IMR-90 (cell line): ENCODE data around the gene UBASH3A. TPM values are rescaled to one million over a fixed set of nuclear protein-coding genes. Genes with fewer than 3 reads are reported as not detected.

ENCODE experiments used
- ATAC-seq: fragments of 200-7000 bp; cut with Tn5 transposase; 2 replicates; pipeline ENCODE4 v1.9.1; 2020; ENCODE audit warnings: low read depth, mild to moderate bottlenecking, moderate library complexity
- BruUV-seq: library from RNA; stranded (reverse); fragments of 400-500 nt; replicated peaks from 2 replicates; lab custom pipeline; 2021; lab: Mats Ljungman, UMichigan
- CTCF ChIA-PET: fragments of 300-600 bp; formaldehyde crosslinking; extraction: SDS; loops from one replicate; lab custom pipeline; 2021; ENCODE audit warnings: antibody characterized with exemption; lab: Yijun Ruan, JAX
- POLR2A ChIA-PET: fragments of 300-600 bp; sonication (Branson Sonifier 250); formaldehyde crosslinking; loops from one replicate; lab custom pipeline; 2022; ENCODE audit warnings: antibody characterized with exemption; ENCODE audit not compliant: unreplicated experiment; lab: Charles Lee
- DNase-seq: peaks from one replicate; pipeline ENCODE4 v3.0.0; 2013
- H2AFZ ChIP-seq: replicated peaks from 2 replicates; pipeline ENCODE3; 2013; ENCODE audit warnings: low read length, mild to moderate bottlenecking; ENCODE audit not compliant: poor library complexity
- H2AK5ac ChIP-seq: 2 replicates; pipeline ENCODE4 v1.6.1; 2013; ENCODE audit warnings: low read depth, low read length, inconsistent platforms
- H2AK9ac ChIP-seq: replicated peaks from 2 replicates; pipeline ENCODE3; 2013; ENCODE audit warnings: mild to moderate bottlenecking, low read depth, low read length, moderate library complexity; ENCODE audit not compliant: poor library complexity
- H2BK120ac ChIP-seq: 2 replicates; pipeline ENCODE4 v1.6.1; 2013; ENCODE audit warnings: low read depth, low read length, inconsistent platforms
- H2BK15ac ChIP-seq: 3 replicates; pipeline ENCODE4 v1.6.1; 2013; ENCODE audit warnings: low read depth, low read length, inconsistent platforms
- H2BK20ac ChIP-seq: 2 replicates; pipeline ENCODE4 v1.6.1; 2013; ENCODE audit warnings: low read depth, mild to moderate bottlenecking, inconsistent platforms, low read length, moderate library complexity
- H2BK5ac ChIP-seq: 2 replicates; pipeline ENCODE4 v1.6.1; 2013; ENCODE audit warnings: mild to moderate bottlenecking, low read depth, low read length, inconsistent platforms; ENCODE audit not compliant: poor library complexity, severe bottlenecking
- H3K14ac ChIP-seq: replicated peaks from 2 replicates; pipeline ENCODE4 v1.6.1; 2013; ENCODE audit warnings: low read depth, low read length, inconsistent platforms
- H3K18ac ChIP-seq: 2 replicates; pipeline ENCODE4 v1.6.1; 2013; ENCODE audit warnings: low read depth, low read length, control low read depth
- H3K23ac ChIP-seq: 2 replicates; pipeline ENCODE4 v1.6.1; 2013; ENCODE audit warnings: low read depth, low read length, inconsistent platforms
- H3K27ac ChIP-seq: 2 replicates; pipeline ENCODE4 v1.5.1; 2013; ENCODE audit warnings: mild to moderate bottlenecking, control low read depth, low read length; ENCODE audit not compliant: insufficient read depth
- H3K27me3 ChIP-seq: 2 replicates; pipeline ENCODE4 v1.6.1; 2013; ENCODE audit warnings: low read length; ENCODE audit not compliant: control insufficient read depth, insufficient read depth
- H3K36me3 ChIP-seq: 2 replicates; pipeline ENCODE4 v1.6.1; 2013; ENCODE audit warnings: low read length, mixed read lengths; ENCODE audit not compliant: control insufficient read depth, insufficient read depth
- H3K4ac ChIP-seq: 2 replicates; pipeline ENCODE4 v1.6.1; 2013; ENCODE audit warnings: low read depth, low read length, inconsistent platforms
- H3K4me1 ChIP-seq: 2 replicates; pipeline ENCODE4 v1.6.1; 2013; ENCODE audit warnings: low read length, mixed read lengths; ENCODE audit not compliant: control insufficient read depth, insufficient read depth
- H3K4me2 ChIP-seq: 2 replicates; pipeline ENCODE4 v1.6.1; 2013; ENCODE audit warnings: low read depth, mild to moderate bottlenecking, control low read depth, low read length, moderate library complexity
- H3K4me3 ChIP-seq: 2 replicates; pipeline ENCODE4 v1.5.1; 2013; ENCODE audit warnings: low read depth, mild to moderate bottlenecking, control low read depth, low read length, moderate library complexity; ENCODE audit not compliant: insufficient read depth
- H3K56ac ChIP-seq: 2 replicates; pipeline ENCODE4 v1.6.1; 2013; ENCODE audit warnings: low read length, inconsistent platforms; ENCODE audit not compliant: insufficient read depth; ENCODE audit errors: extremely low read depth
- H3K79me1 ChIP-seq, 2 experiments: 2 replicates each; pipeline ENCODE4 v1.6.1; 2013; ENCODE audit warnings: low read length in 2 of 2, inconsistent platforms in 1 of 2, low read depth in 1 of 2
- H3K9ac ChIP-seq: 2 replicates; pipeline ENCODE4 v1.6.1; 2013; ENCODE audit warnings: low read depth, low read length, control low read depth
- H3K9me1 ChIP-seq: 2 replicates; pipeline ENCODE4 v1.6.1; 2013; ENCODE audit warnings: low read length, inconsistent platforms; ENCODE audit not compliant: insufficient read depth
- H3K9me3 ChIP-seq: 2 replicates; pipeline ENCODE4 v1.6.1; 2013; ENCODE audit warnings: low read length; ENCODE audit not compliant: control insufficient read depth, insufficient read depth
- H4K20me1 ChIP-seq: 2 replicates; pipeline ENCODE4 v1.6.1; 2013; ENCODE audit warnings: low read length, inconsistent platforms; ENCODE audit not compliant: insufficient read depth
- H4K5ac ChIP-seq: 2 replicates; pipeline ENCODE4 v1.6.1; 2013; ENCODE audit warnings: mild to moderate bottlenecking, low read depth, low read length, control low read depth
- H4K8ac ChIP-seq, 2 experiments: 2 replicates each; pipeline ENCODE4 v1.6.1; 2013; ENCODE audit warnings: low read depth in 2 of 2, low read length in 2 of 2, control low read depth in 1 of 2, inconsistent platforms in 1 of 2
- H4K91ac ChIP-seq: 2 replicates; pipeline ENCODE4 v1.6.1; 2013; ENCODE audit warnings: low read depth, low read length, inconsistent platforms; ENCODE audit not compliant: insufficient read depth
- BHLHE40 ChIP-seq: fragments of 150-350 bp; IDR thresholded peaks from 2 replicates; pipeline ENCODE4 v1.6.1; 2016; ENCODE audit warnings: mild to moderate bottlenecking, low read depth, low read length
- CEBPB ChIP-seq: IDR thresholded peaks from 2 replicates; pipeline ENCODE4 v1.6.1; 2012; ENCODE audit warnings: low read depth, low read length, improper control_type of control experiment
- CHD1 ChIP-seq: IDR thresholded peaks from 2 replicates; pipeline ENCODE4 v1.6.1; 2012; ENCODE audit warnings: low read depth, low read length, improper control_type of control experiment
- CTCF ChIP-seq: conservative IDR thresholded peaks from 2 replicates; pipeline ENCODE4 v1.5.1; 2012; ENCODE audit warnings: mild to moderate bottlenecking, low read depth, low read length, improper control_type of control experiment
- FOS ChIP-seq: fragments of 150-350 bp; IDR thresholded peaks from 2 replicates; pipeline ENCODE4 v1.6.1; 2016; ENCODE audit warnings: low read depth, low read length
- MAFK ChIP-seq: IDR thresholded peaks from 2 replicates; pipeline ENCODE4 v1.6.1; 2012; ENCODE audit warnings: low read depth, low read length, improper control_type of control experiment
- MAZ ChIP-seq: IDR thresholded peaks from 2 replicates; pipeline ENCODE4 v1.6.1; 2012; ENCODE audit warnings: low read depth, mild to moderate bottlenecking, low read length, improper control_type of control experiment, moderate library complexity, borderline replicate concordance
- MXI1 ChIP-seq: IDR thresholded peaks from 2 replicates; pipeline ENCODE4 v1.6.1; 2012; ENCODE audit warnings: low read depth, mild to moderate bottlenecking, low read length, moderate library complexity, borderline replicate concordance
- NFE2L2 ChIP-seq: fragments of 150-350 bp; IDR thresholded peaks from 2 replicates; pipeline ENCODE4 v1.6.1; 2016; ENCODE audit warnings: low read depth, mild to moderate bottlenecking, low read length
- POLR2A ChIP-seq: IDR thresholded peaks from 2 replicates; pipeline ENCODE4 v1.6.1; 2012; ENCODE audit warnings: mild to moderate bottlenecking, low read depth, low read length
- RAD21 ChIP-seq: IDR thresholded peaks from 2 replicates; pipeline ENCODE4 v1.6.1; 2012; ENCODE audit warnings: low read length, improper control_type of control experiment
- RCOR1 ChIP-seq: IDR thresholded peaks from 2 replicates; pipeline ENCODE4 v1.6.1; 2012; ENCODE audit warnings: mild to moderate bottlenecking, low read length, improper control_type of control experiment; ENCODE audit not compliant: insufficient replicate concordance
- RFX5 ChIP-seq: IDR thresholded peaks from 2 replicates; pipeline ENCODE4 v1.8.0; 2012; ENCODE audit warnings: low read depth, mild to moderate bottlenecking, low read length, moderate library complexity
- SMC3 ChIP-seq: fragments of 150-350 bp; IDR thresholded peaks from 2 replicates; pipeline ENCODE4 v1.6.1; 2016; ENCODE audit warnings: low read depth, mild to moderate bottlenecking, antibody characterized with exemption, low read length, moderate library complexity
- USF2 ChIP-seq: fragments of 150-350 bp; IDR thresholded peaks from 2 replicates; pipeline ENCODE4 v1.6.1; 2017; ENCODE audit warnings: mild to moderate bottlenecking, antibody characterized with exemption, low read length, low read depth
- WGBS, 2 experiments: methylation state at CpG; one replicate each; pipeline versions ENCODE4 v1.1.5 to v1.1.7; 2013; ENCODE audit warnings: missing lambda C conversion rate in 2 of 2; ENCODE audit not compliant: insufficient read length in 1 of 2; ENCODE audit errors: extremely low coverage in 2 of 2; 5-methylcytosine and 5-hydroxymethylcytosine counted together
- dilution Hi-C: fragments of 300-500 bp; cut with HindIII; formaldehyde crosslinking; loops from one replicate; pipeline ENCODE4 v1.14.3; 2018; ENCODE audit warnings: low sequenced_read_pairs; ENCODE audit not compliant: unreplicated experiment
- in situ Hi-C: fragments of 300-500 bp; cut with MboI; formaldehyde crosslinking; loops from 3 replicates; pipeline ENCODE4 v1.14.3; 2019; ENCODE audit warnings: low sequenced_read_pairs, inconsistent platforms, mixed read lengths
- intact Hi-C: fragments of 100-400 bp; cut with micrococcal nuclease; formaldehyde crosslinking; loops from 2 replicates; pipeline ENCODE4 v1.10.0; 2022
- polyA plus RNA-seq, 3 experiments: library from polyadenylated mRNA; depleted of rRNA; stranded (reverse); fragments of >200 nt; gene quantifications; 2 replicates each; pipeline ENCODE4 v1.2.3, GENCODE V29; 2012; ENCODE audit warnings: low replicate concordance in 1 of 3
- total RNA-seq: library from RNA; depleted of rRNA; stranded (reverse); fragments of >200 nt; gene quantifications from 2 replicates; pipeline ENCODE4 v1.2.3, GENCODE V29; 2012
- TF ChIP-seq, protein P1 (sequence below): fragments of 150-350 bp; IDR thresholded peaks from 2 replicates; pipeline ENCODE4 v1.6.1; 2016; ENCODE audit warnings: low read depth, mild to moderate bottlenecking, low read length, moderate library complexity, borderline replicate concordance

UBASH3A gene
- total and polyA plus RNA-seq, 2 of the 4 experiments (the other 2 are of a cell fraction) = not detected

DNA sequence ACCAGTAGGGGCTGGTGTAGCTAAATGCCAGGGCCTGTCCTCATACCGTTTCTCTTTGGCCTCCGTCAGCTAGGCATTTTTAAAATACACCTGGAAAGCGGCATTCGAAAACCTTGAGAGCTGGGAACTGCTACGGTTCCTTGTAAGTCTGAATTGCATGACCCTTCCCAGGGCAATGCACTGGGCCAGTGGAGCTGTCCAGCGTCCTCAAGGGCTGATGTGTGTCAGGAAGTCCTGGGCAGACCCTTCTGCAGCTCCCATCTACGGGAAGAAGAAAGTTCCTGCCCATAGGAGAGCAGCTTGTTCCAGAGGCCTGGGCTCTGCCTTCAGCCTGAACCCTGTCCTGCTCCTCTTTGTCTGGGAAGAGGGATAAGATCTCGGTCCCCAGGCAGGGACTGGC is 34.1 kb downstream of the UBASH3A start:
- Histone ChIP-seq H3K14ac (no peak overlapping the region), H2AK9ac (no peak overlapping the region), H4K91ac (no peak overlapping the region), H3K9me1 (no peaks in the 10 kb centered on the region), H3K27me3 (no peaks in the 10 kb centered on the region; the same call in 1 of the 2 replicates), H3K56ac (no peak overlapping the region), H3K27ac (no peak overlapping the region), H3K4ac (no peak overlapping the region), H2AFZ (no peak overlapping the region), H4K5ac (no peak overlapping the region), H3K9ac (no peak overlapping the region), H3K4me1 (no peaks in the 10 kb centered on the region), H4K8ac (no peak overlapping the region), H2BK15ac (no peak overlapping the region), H3K36me3 (no peaks in the 10 kb centered on the region), H3K79me1 (no peaks in the 10 kb centered on the region), H3K18ac (no peak overlapping the region), H3K9me3 (no peaks in the 10 kb centered on the region; the same call in 1 of the 2 replicates), H3K4me2 (no peak overlapping the region), H2BK20ac (no peak overlapping the region), H2AK5ac (no peak overlapping the region), H3K23ac (no peak overlapping the region), H2BK5ac (no peak overlapping the region), H4K20me1 (no peaks in the 10 kb centered on the region), H3K4me3 (no peak overlapping the region), H2BK120ac (no peak overlapping the region)
- DNase-seq = peak; percentile 2
- ChIA-PET POLR2A (no interaction called here), CTCF (no interaction called here)
- intact Hi-C loops = no loop called here
- in situ Hi-C loops = no loop called here
- no TSS peak for BruUV-seq
- WGBS, 2 experiments = 20% methylated on average over 2 of the region's 8 CpGs; no CpG with 5 or more reads in 1 of the 2 experiments
- peak; percentile 37; the same call in 1 of the 2 replicates for ATAC-seq
- TF ChIP-seq CHD1 (no peak), FOS (no peak), RFX5 (no peak), RCOR1 (no peak), RAD21 (no peak), SMC3 (no peak), CTCF (no peak), USF2 (no peak), NFE2L2 (no peak), MAZ (no peak), CEBPB (no peak), MAFK (no peak), BHLHE40 (no peak), POLR2A (no peak), MXI1 (no peak)
- TF ChIP-seq, protein P1, sequence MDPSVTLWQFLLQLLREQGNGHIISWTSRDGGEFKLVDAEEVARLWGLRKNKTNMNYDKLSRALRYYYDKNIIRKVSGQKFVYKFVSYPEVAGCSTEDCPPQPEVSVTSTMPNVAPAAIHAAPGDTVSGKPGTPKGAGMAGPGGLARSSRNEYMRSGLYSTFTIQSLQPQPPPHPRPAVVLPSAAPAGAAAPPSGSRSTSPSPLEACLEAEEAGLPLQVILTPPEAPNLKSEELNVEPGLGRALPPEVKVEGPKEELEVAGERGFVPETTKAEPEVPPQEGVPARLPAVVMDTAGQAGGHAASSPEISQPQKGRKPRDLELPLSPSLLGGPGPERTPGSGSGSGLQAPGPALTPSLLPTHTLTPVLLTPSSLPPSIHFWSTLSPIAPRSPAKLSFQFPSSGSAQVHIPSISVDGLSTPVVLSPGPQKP = no peak
- dilution Hi-C loops = no loop called here
